ENCODE measurements around the gene RAB40C. TPM values are rescaled to one million over a fixed set of nuclear protein-coding genes. Genes with fewer than 3 reads are reported as not detected.

The RAB40C gene
- total RNA-seq, 2 donors from 2014 or later: 16.7 to 18.7 TPM

DNA sequence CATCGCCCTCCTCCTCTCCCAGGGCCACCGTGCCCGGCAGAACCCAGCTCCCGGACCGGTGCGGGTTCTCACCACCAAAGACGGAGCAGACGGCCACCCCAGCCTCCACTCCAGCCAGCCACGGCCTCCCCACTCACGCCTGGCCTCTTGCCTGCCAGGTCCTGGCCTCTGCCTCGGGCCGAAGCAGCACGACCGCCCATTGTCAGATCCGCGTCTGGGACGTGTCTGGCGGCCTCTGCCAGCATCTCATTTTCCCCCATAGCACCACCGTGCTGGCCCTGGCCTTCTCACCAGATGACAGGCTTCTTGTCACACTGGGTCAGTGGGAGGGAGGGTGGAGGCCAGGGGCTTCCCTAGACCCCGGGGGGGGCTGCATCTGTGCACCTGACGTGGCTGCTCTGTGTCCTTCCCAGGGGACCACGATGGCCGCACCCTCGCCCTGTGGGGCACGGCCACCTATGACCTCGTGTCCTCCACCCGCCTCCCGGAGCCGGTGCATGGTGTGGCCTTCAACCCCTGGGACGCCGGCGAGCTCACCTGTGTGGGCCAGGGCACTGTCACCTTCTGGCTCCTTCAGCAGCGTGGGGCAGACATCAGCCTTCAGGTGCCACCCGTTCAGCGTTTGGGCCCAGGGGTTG lies 71.4 kb downstream of the RAB40C start:
- Mint-ChIP-seq H3K36me3 (no peaks in the 10 kb centered on the region), H3K4me1 (ENCODE audit: low read depth in 2 of 2) (peaks cover 6 to 8% of the 10 kb centered on the region in 2 donors), H3K27ac (no peak overlapping the region), H3K4me3 (no peak overlapping the region), H3K9me3 (no peaks in the 10 kb centered on the region), H3K27me3 (no peaks in the 10 kb centered on the region)
- ATAC-seq: no peak
- DNase-seq (ENCODE audit: low spot score): no peak

DNA sequence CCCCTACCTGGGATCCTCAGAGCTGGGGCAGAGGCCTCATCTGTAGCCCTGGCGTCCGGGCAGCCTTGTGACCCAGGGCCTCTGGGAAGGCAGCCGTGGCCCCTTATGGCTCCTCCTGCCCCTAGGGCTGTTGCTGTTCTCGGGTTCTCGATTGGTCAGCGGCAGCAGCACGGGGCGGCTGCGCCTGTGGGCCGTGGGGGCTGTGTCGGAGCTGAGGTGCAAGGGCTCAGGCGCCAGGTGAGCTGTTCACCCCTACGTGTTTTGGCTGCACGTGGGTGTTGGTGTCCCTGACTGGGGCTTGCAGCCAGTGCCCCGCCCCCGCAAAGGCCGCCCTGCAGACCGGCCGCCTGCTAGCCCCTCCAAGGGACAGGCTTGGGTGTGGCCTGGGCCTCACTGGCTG lies 72.2 kb downstream of the RAB40C start:
- H3K4me3 Mint-ChIP-seq: no peak overlapping the region
- ATAC-seq (no peak), DNase-seq (ENCODE audit: low spot score) (no peak)
- peaks cover 6 to 8% of the 10 kb centered on the region in 2 donors for H3K4me1 Mint-ChIP-seq (ENCODE audit: low read depth in 2 of 2)
- no peaks in the 10 kb centered on the region for H3K36me3 Mint-ChIP-seq
- no peaks in the 10 kb centered on the region for H3K9me3 Mint-ChIP-seq
- H3K27ac Mint-ChIP-seq: no peak overlapping the region
- no peaks in the 10 kb centered on the region for H3K27me3 Mint-ChIP-seq

DNA sequence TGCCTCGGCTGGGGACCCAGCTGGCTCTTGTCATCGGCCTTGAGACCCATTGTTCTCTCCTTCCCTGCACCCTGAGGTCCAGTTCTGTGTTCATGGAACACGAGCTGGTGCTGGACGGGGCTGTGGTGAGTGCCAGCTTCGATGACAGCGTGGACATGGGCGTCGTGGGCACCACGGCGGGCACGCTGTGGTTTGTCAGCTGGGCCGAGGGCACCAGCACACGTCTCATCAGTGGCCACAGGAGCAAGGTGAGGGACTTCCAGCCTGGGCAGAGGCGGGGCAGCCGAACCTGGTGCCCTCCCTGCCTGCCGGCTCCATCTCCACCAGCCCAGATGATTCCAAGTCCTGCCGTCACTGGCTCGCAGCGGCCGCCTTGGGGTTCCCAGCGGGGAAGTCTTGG lies 72.7 kb downstream of the RAB40C start:
- Mint-ChIP-seq H3K36me3 (no peaks in the 10 kb centered on the region), H3K4me3 (no peak overlapping the region), H3K27ac (no peak overlapping the region), H3K9me3 (no peaks in the 10 kb centered on the region), H3K27me3 (no peaks in the 10 kb centered on the region), H3K4me1 (ENCODE audit: low read depth in 2 of 2) (peaks cover 6 to 8% of the 10 kb centered on the region in 2 donors)
- no peak for DNase-seq (ENCODE audit: low spot score)
- no peak for ATAC-seq

GRCh38 chr16:666572-666971 lies 76.7 kb downstream of the RAB40C start:
- no peak overlapping the region for H3K4me3 Mint-ChIP-seq
- no peak for ATAC-seq
- H3K9me3 Mint-ChIP-seq: no peaks in the 10 kb centered on the region
- peaks cover 0 to 3% of the 10 kb centered on the region in 2 donors for H3K4me1 Mint-ChIP-seq (ENCODE audit: low read depth in 2 of 2)
- no peaks in the 10 kb centered on the region for H3K27me3 Mint-ChIP-seq
- no peak overlapping the region for H3K27ac Mint-ChIP-seq
- no peak for DNase-seq (ENCODE audit: low spot score)
- no peaks in the 10 kb centered on the region for H3K36me3 Mint-ChIP-seq

DNA sequence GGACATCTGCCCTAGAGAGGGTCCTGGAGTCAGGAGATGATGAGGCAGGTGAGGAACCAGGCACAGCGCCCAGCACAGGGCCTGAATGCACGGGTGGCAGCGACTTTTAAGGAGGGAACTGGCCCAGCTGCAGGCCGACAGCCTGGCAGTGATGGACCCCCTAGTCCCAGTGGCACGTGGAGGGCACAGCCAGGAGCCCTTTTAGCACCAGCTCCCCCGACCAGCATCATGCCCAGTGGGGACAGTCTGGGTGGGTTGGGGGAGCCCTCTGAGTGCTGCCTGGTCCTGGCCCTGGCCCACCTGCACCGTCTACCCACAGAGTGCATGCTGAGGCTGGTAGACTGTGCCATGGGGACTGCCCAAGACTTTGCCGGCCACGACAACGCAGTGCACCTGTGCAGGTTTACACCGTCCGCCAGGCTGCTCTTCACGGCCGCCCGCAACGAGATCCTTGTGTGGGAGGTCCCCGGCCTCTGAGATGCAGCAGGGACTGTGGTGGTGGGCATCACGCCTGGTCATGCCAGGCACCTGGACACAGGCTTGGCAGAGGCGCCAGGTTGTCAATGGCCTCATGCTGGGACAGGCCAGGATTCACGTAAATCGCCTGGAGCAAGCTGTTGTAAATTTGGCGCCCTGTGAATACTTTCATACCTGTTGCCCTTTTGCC lies 77.4 kb downstream of the RAB40C start:
- Mint-ChIP-seq H3K4me1 (ENCODE audit: low read depth in 2 of 2) (peaks cover 0 to 3% of the 10 kb centered on the region in 2 donors), H3K27ac (peak overlapping the region in 1 of 2 donors; percentile 78), H3K36me3 (no peaks in the 10 kb centered on the region), H3K9me3 (no peaks in the 10 kb centered on the region), H3K27me3 (no peaks in the 10 kb centered on the region), H3K4me3 (peak overlapping the region; percentile 75)
- no peak for ATAC-seq
- no peak for DNase-seq (ENCODE audit: low spot score)

DNA sequence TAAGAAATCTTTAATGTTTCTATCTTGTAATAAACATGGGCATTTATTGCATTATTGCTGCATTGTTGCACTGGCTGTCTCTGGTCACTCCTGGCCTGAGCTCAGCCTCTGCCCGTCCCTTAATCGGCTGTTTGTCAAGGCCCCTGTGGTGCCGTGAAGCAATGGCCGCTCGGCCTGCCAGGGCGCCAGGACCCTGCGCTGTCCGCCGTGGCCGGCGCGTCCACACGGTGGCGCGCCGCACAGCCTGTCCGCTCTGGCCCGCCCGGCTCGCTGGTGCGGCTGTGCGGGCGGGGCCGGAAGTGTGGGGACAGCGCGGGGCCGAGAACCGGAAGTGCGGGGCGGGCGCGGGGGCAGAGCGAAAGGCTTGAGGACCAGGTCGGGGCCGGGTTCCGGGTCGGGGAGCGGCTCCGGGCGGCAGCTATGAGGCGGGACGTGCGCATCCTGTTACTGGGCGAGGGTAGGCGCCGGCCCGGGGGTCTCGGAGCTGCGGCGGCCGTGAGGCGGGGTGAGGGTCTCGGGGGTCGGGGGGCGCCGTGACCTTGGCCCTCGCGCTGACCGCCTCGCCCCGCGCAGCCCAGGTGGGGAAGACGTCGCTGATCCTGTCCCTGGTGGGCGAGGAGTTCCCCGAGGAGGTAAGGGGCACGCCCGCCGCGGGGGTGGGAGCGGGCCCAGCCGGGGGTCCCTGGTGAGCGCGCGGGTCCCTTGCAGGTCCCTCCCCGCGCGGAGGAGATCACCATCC lies 78.1 kb downstream of the RAB40C start, which contains the start of gene RHOT2:
Gene RHOT2, plus strand, starts transcription at position 353 of the 739 bp plus-strand sequence. Its CDS starts 68 bp downstream, at position 421.
- ATAC-seq: peak; percentile 96 to 98
- DNase-seq (ENCODE audit: low spot score): peak; percentile 96
- H3K9me3 Mint-ChIP-seq: no peaks in the 10 kb centered on the region
- H3K4me3 Mint-ChIP-seq: peak within 1 kb of the TSS; percentile 75
- H3K4me1 Mint-ChIP-seq (ENCODE audit: low read depth in 2 of 2): peaks cover 0 to 3% of the 10 kb centered on the region in 2 donors
- no peaks in the 10 kb centered on the region for H3K36me3 Mint-ChIP-seq
- H3K27ac Mint-ChIP-seq: peak within 1 kb of the TSS in 1 of 2 donors; percentile 78
- H3K27me3 Mint-ChIP-seq: no peaks in the 10 kb centered on the region

DNA sequence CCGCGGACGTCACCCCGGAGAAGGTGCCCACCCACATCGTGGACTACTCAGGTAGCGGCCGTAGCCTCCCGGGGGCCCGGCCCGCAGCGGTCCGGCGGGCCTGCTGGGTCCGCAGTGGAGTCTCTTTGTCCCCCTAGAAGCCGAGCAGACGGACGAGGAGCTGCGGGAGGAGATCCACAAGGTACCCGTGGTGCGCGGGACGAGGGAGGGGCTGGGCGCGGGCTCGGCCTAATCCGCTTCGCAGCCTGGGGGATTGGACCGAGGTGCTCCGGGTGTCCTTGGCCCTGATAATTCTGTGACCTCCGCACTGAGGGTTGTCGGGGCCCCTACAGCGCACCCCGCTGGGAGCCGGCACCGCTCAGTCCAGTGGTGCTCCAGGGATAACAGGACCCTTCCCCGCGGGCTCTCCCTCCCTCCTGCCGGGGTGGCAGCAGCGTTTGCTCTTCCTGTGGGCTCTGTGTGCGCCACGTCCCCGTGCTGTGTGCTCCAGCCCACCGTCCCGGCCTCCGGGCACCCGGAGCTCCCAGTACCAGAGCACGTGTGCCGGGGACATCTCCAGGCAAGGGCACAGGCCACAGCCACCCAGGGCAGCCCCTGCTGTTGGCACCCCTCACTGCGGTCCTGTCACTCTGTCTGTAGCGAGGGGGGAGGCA lies 78.8 kb downstream of the RAB40C start:
- ATAC-seq (peak; percentile 0 to 1), DNase-seq (ENCODE audit: low spot score) (no peak)
- Mint-ChIP-seq H3K27me3 (no peaks in the 10 kb centered on the region), H3K27ac (no peak overlapping the region), H3K36me3 (no peaks in the 10 kb centered on the region), H3K4me3 (peak overlapping the region; percentile 75), H3K9me3 (no peaks in the 10 kb centered on the region), H3K4me1 (ENCODE audit: low read depth in 2 of 2) (peaks cover 0 to 3% of the 10 kb centered on the region in 2 donors)

DNA sequence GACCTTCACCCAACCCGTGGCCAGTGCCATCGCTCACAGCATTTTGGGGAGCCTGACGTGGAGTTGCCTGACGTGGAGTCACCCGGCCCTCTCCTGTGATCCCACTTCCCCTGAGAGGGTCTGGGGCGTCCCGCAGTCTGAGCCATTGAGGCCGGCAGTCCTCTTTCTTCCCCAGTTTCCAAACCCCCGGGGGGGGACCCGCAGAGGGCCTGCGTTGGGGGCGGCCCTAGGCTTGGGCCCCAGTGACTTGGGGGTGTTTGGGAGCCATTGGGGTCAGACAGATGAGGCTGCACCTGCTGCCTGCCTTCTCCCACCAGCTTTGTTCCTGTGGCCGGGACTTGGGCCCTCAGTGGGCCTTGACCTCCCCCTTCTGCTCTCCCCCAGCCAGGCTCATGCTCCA lies 79.8 kb downstream of the RAB40C start:
- H3K9me3 Mint-ChIP-seq: no peaks in the 10 kb centered on the region
- H3K4me3 Mint-ChIP-seq: no peak overlapping the region
- H3K4me1 Mint-ChIP-seq (ENCODE audit: low read depth in 2 of 2): peaks cover 0 to 3% of the 10 kb centered on the region in 2 donors
- H3K27ac Mint-ChIP-seq: no peak overlapping the region
- H3K36me3 Mint-ChIP-seq: no peaks in the 10 kb centered on the region
- H3K27me3 Mint-ChIP-seq: no peaks in the 10 kb centered on the region
- ATAC-seq (no peak), DNase-seq (ENCODE audit: low spot score) (no peak)

- no peaks in the 10 kb centered on the region for H3K27me3 Mint-ChIP-seq
- H3K9me3 Mint-ChIP-seq: no peaks in the 10 kb centered on the region
- H3K4me1 Mint-ChIP-seq (ENCODE audit: low read depth in 2 of 2): peaks cover 0 to 9% of the 10 kb centered on the region in 2 donors
- DNase-seq (ENCODE audit: low spot score): no peak
- ATAC-seq: no peak
- no peak overlapping the region for H3K4me3 Mint-ChIP-seq
- no peak overlapping the region for H3K27ac Mint-ChIP-seq
- H3K36me3 Mint-ChIP-seq: no peaks in the 10 kb centered on the region
Observed at GRCh38 chr16:670485-671352, 80.9 kb downstream of the RAB40C start.

DNA sequence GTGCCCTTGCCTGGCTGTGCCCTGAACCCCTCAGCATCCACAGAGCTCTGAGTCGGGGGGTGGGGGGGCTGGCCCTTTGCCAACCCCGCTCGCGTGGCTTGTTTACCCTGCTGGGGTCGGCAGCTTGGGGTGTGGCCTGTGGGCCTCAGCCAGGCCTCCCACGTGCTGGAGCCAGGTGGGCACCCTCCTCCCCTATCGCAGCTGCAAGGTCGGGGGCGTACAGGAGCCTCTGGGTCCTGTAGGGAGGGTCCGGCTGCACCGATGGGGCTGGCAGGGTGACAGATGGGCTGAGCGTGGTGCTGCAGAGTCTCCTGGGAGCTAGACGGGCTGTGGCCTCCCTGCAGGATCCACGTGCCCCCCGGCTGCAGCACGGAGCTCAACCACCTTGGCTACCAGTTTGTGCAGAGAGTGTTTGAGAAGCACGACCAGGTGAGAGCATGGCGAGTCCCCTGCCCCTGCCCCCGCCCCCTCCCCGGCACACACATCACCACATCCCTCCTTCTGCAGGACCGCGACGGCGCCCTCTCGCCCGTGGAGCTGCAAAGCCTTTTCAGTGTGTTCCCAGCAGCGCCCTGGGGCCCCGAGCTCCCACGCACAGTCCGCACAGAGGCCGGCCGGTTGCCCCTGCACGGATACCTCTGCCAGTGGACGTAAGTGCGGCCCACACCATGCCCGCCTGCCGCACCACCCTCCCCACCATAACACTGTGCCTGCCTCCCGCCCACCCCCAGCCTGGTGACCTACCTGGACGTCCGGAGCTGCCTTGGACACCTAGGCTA lies 81.7 kb downstream of the RAB40C start:
- no peak for DNase-seq (ENCODE audit: low spot score)
- H3K36me3 Mint-ChIP-seq: no peaks in the 10 kb centered on the region
- H3K9me3 Mint-ChIP-seq: no peaks in the 10 kb centered on the region
- peaks cover 0 to 9% of the 10 kb centered on the region in 2 donors for H3K4me1 Mint-ChIP-seq (ENCODE audit: low read depth in 2 of 2)
- H3K4me3 Mint-ChIP-seq: no peak overlapping the region
- no peak overlapping the region for H3K27ac Mint-ChIP-seq
- no peaks in the 10 kb centered on the region for H3K27me3 Mint-ChIP-seq
- ATAC-seq: no peak

DNA sequence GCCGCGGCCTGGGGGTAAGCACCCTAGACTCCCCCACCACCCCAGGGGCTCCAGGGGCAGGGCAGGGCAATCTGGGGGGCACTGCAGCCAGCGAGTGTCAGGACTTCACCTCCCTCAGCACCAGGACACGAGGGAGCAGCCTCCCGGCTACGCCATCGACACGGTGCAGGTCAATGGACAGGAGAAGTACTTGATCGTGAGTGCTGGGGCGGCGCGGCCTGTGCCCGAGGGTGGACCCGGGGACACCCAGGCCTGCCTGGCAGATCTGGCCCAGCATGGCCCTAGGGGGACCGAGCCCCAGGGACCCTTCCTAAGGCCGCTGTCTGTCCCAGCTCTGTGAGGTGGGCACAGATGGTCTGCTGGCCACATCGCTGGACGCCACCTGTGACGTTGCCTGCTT lies 82.5 kb downstream of the RAB40C start:
- no peak for ATAC-seq
- Mint-ChIP-seq H3K9me3 (no peaks in the 10 kb centered on the region), H3K36me3 (no peaks in the 10 kb centered on the region), H3K4me1 (ENCODE audit: low read depth in 2 of 2) (peaks cover 0 to 9% of the 10 kb centered on the region in 2 donors), H3K27me3 (no peaks in the 10 kb centered on the region), H3K4me3 (no peak overlapping the region), H3K27ac (no peak overlapping the region)
- no peak for DNase-seq (ENCODE audit: low spot score)

DNA sequence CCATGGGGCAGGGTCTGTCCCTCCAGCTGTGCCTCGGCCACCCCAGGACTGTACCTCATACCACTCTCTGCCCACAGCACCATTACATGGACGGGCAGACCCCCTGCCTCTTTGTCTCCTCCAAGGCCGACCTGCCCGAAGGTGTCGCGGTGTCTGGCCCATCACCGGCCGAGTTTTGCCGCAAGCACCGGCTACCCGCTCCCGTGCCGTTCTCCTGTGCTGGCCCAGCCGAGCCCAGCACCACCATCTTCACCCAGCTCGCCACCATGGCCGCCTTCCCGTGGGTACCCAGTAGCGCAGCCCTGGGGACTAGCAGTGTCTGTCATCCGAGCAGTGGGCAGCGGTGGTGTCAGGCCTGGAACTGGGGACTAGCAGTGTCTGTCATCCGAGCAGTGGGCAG lies 83.0 kb downstream of the RAB40C start:
- DNase-seq (ENCODE audit: low spot score) (no peak), ATAC-seq (no peak)
- Mint-ChIP-seq H3K4me3 (no peak overlapping the region), H3K27me3 (no peaks in the 10 kb centered on the region), H3K9me3 (no peaks in the 10 kb centered on the region), H3K27ac (no peak overlapping the region), H3K4me1 (ENCODE audit: low read depth in 2 of 2) (peaks cover 0 to 6% of the 10 kb centered on the region in 2 donors), H3K36me3 (no peaks in the 10 kb centered on the region)
